Activated naive CD4-positive, alpha-beta T cell treated with anti-CD3 and anti-CD28 coated beads, Interleukin-2, amount 10 ng/mL, durations not matched to agents 7 days and 5 days (primary cell): Measurements from ENCODE around the gene SUSD6.

Experiments used
- CTCF ChIA-PET: fragments of 350-600 bp; sonication (Branson Sonifier 250); formaldehyde crosslinking; loops from one replicate; lab custom pipeline; 2021; ENCODE audit warnings: antibody characterized with exemption; lab: Charles Lee
- DNase-seq: peaks from one replicate; pipeline ENCODE4 v3.0.0-alpha.2; 2020
- H3K27ac Mint-ChIP-seq: one replicate; pipeline ENCODE4 v1.8.0; 2021; ENCODE audit warnings: mild to moderate bottlenecking, moderate library complexity, mixed read lengths
- H3K27me3 Mint-ChIP-seq: one replicate; pipeline ENCODE4 v1.8.0; 2021; ENCODE audit warnings: mild to moderate bottlenecking, mixed read lengths
- H3K36me3 Mint-ChIP-seq: one replicate; pipeline ENCODE4 v1.8.0; 2021; ENCODE audit warnings: mixed read lengths
- H3K4me1 Mint-ChIP-seq: one replicate; pipeline ENCODE4 v1.8.0; 2021; ENCODE audit warnings: mixed read lengths
- H3K4me3 Mint-ChIP-seq: one replicate; pipeline ENCODE4 v1.8.0; 2021; ENCODE audit warnings: mild to moderate bottlenecking, moderate library complexity, mixed read lengths
- H3K9me3 Mint-ChIP-seq: one replicate; pipeline ENCODE4 v1.8.0; 2021; ENCODE audit warnings: mixed read lengths

Gene SUSD6

GRCh38 chr14:69600304-69600891, 11.0 kb upstream of the SUSD6 start:
- DNase-seq = no peak
- Mint-ChIP-seq H3K27ac (no peak overlapping the region), H3K4me1 (peaks cover 2% of the 10 kb centered on the region), H3K27me3 (peaks cover 9% of the 10 kb centered on the region), H3K9me3 (no peaks in the 10 kb centered on the region), H3K36me3 (no peaks in the 10 kb centered on the region), H3K4me3 (no peak overlapping the region)
- CTCF ChIA-PET = interaction anchor here (1.0 to 8.8 kb wide), 3 partner anchors 14 to 426 kb away, joined by 3 to 94 read pairs (median 10); no protein-coding TSS in a partner anchor

GRCh38 chr14:69605738-69606137, 5.7 kb upstream of the SUSD6 start:
- H3K4me3 Mint-ChIP-seq = no peak overlapping the region
- no peaks in the 10 kb centered on the region for H3K9me3 Mint-ChIP-seq
- H3K4me1 Mint-ChIP-seq = peaks cover 22% of the 10 kb centered on the region
- no peak for DNase-seq
- H3K36me3 Mint-ChIP-seq = no peaks in the 10 kb centered on the region
- CTCF ChIA-PET = interaction anchor here (0.8 to 8.8 kb wide), 15 partner anchors 11 to 212 kb away, joined by 3 to 94 read pairs (median 4); no protein-coding TSS in a partner anchor
- peak overlapping the region; percentile 26 for H3K27ac Mint-ChIP-seq
- H3K27me3 Mint-ChIP-seq = no peaks in the 10 kb centered on the region

- Mint-ChIP-seq H3K4me3 (no peak overlapping the region), H3K4me1 (peaks cover 27% of the 10 kb centered on the region), H3K36me3 (no peaks in the 10 kb centered on the region), H3K27me3 (no peaks in the 10 kb centered on the region), H3K9me3 (no peaks in the 10 kb centered on the region), H3K27ac (no peak overlapping the region)
- no peak for DNase-seq
- CTCF ChIA-PET = interaction anchor here (0.9 to 8.8 kb wide), 7 partner anchors 10 to 212 kb away, joined by 3 to 94 read pairs (median 4); no protein-coding TSS in a partner anchor
Observed at GRCh38 chr14:69606258-69607184, 4.9 kb upstream of the SUSD6 start.

- Mint-ChIP-seq H3K4me1 (peaks cover 52% of the 10 kb centered on the region), H3K36me3 (peaks cover 12% of the 10 kb centered on the region), H3K9me3 (no peaks in the 10 kb centered on the region), H3K27ac (peak overlapping the region; percentile 95), H3K4me3 (peak overlapping the region; percentile 83), H3K27me3 (no peaks in the 10 kb centered on the region)
- peak; percentile 28 for DNase-seq
- CTCF ChIA-PET = interaction anchor here (1.1 kb wide), 2 partner anchors 15 to 117 kb away, joined by 3 read pairs; no protein-coding TSS in a partner anchor
Observed at GRCh38 chr14:69610020-69610873, 1.1 kb upstream of the SUSD6 start.

GRCh38 chr14:69610874-69611171, 573 bp upstream of the SUSD6 start:
- H3K9me3 Mint-ChIP-seq = no peaks in the 10 kb centered on the region
- peak overlapping the region; percentile 83 for H3K4me3 Mint-ChIP-seq
- peak overlapping the region; percentile 95 for H3K27ac Mint-ChIP-seq
- peaks cover 14% of the 10 kb centered on the region for H3K36me3 Mint-ChIP-seq
- peaks cover 57% of the 10 kb centered on the region for H3K4me1 Mint-ChIP-seq
- no peaks in the 10 kb centered on the region for H3K27me3 Mint-ChIP-seq
- no peak for DNase-seq
- CTCF ChIA-PET = interaction anchor here (0.6 to 1.1 kb wide), 3 partner anchors 15 to 116 kb away, joined by 3 read pairs; no protein-coding TSS in a partner anchor

- H3K27me3 Mint-ChIP-seq = no peaks in the 10 kb centered on the region
- no peaks in the 10 kb centered on the region for H3K9me3 Mint-ChIP-seq
- peak overlapping the region; percentile 99 for H3K4me3 Mint-ChIP-seq
- CTCF ChIA-PET = interaction anchor here (0.8 to 1.6 kb wide), 12 partner anchors 9 to 115 kb away, joined by 3 to 7 read pairs (median 3); no protein-coding TSS in a partner anchor
- H3K27ac Mint-ChIP-seq = peak overlapping the region; percentile 99
- H3K4me1 Mint-ChIP-seq = peaks cover 71% of the 10 kb centered on the region
- DNase-seq = peak; percentile 62
- H3K36me3 Mint-ChIP-seq = peaks cover 23% of the 10 kb centered on the region
Observed at GRCh38 chr14:69612014-69612782, 802 bp downstream of the SUSD6 start.

- CTCF ChIA-PET = interaction anchor here (0.8 to 1.6 kb wide), 12 partner anchors 8 to 115 kb away, joined by 3 to 7 read pairs (median 3); no protein-coding TSS in a partner anchor
Observed at GRCh38 chr14:69612783-69613130, 1.4 kb downstream of the SUSD6 start.

GRCh38 chr14:69613312-69614073, 2.1 kb downstream of the SUSD6 start:
- Mint-ChIP-seq H3K4me1 (peaks cover 81% of the 10 kb centered on the region), H3K27ac (peak overlapping the region; percentile 99), H3K36me3 (peaks cover 28% of the 10 kb centered on the region), H3K27me3 (no peaks in the 10 kb centered on the region), H3K4me3 (peak overlapping the region; percentile 99), H3K9me3 (no peaks in the 10 kb centered on the region)
- no peak for DNase-seq
- CTCF ChIA-PET = interaction anchor here (1.3 to 1.9 kb wide), 4 partner anchors 22 to 114 kb away, joined by 3 to 4 read pairs (median 4); no protein-coding TSS in a partner anchor

More at GRCh38 chr14:69612783-69613130, 1.4 kb downstream of the SUSD6 start:
- Mint-ChIP-seq H3K9me3 (no peaks in the 10 kb centered on the region), H3K27ac (peak overlapping the region; percentile 99), H3K4me3 (peak overlapping the region; percentile 99), H3K4me1 (peaks cover 76% of the 10 kb centered on the region), H3K27me3 (no peaks in the 10 kb centered on the region), H3K36me3 (peaks cover 27% of the 10 kb centered on the region)
- DNase-seq = no peak

GRCh38 chr14:69614592-69614991, 3.2 kb downstream of the SUSD6 start:
- DNase-seq = no peak
- peaks cover 32% of the 10 kb centered on the region for H3K36me3 Mint-ChIP-seq
- H3K4me1 Mint-ChIP-seq = peaks cover 85% of the 10 kb centered on the region
- H3K27me3 Mint-ChIP-seq = no peaks in the 10 kb centered on the region
- peak overlapping the region; percentile 99 for H3K4me3 Mint-ChIP-seq
- peak overlapping the region; percentile 99 for H3K27ac Mint-ChIP-seq
- H3K9me3 Mint-ChIP-seq = no peaks in the 10 kb centered on the region
- CTCF ChIA-PET = interaction anchor here (0.9 to 1.9 kb wide), 3 partner anchors 21 to 94 kb away, joined by 4 to 5 read pairs (median 4); no protein-coding TSS in a partner anchor

- no peak for DNase-seq
- H3K27me3 Mint-ChIP-seq = no peaks in the 10 kb centered on the region
- peak overlapping the region; percentile 99 for H3K4me3 Mint-ChIP-seq
- H3K9me3 Mint-ChIP-seq = no peaks in the 10 kb centered on the region
- CTCF ChIA-PET = interaction anchor here (0.9 to 1.9 kb wide), 3 partner anchors 20 to 93 kb away, joined by 4 to 5 read pairs (median 4); no protein-coding TSS in a partner anchor
- peaks cover 85% of the 10 kb centered on the region for H3K4me1 Mint-ChIP-seq
- peak overlapping the region; percentile 99 for H3K27ac Mint-ChIP-seq
- peaks cover 33% of the 10 kb centered on the region for H3K36me3 Mint-ChIP-seq
Observed at GRCh38 chr14:69615121-69615495, 3.7 kb downstream of the SUSD6 start.

GRCh38 chr14:69615496-69616407, 4.4 kb downstream of the SUSD6 start:
- peak overlapping the region; percentile 99 for H3K4me3 Mint-ChIP-seq
- H3K27me3 Mint-ChIP-seq = no peaks in the 10 kb centered on the region
- peak overlapping the region; percentile 99 for H3K27ac Mint-ChIP-seq
- H3K36me3 Mint-ChIP-seq = peaks cover 37% of the 10 kb centered on the region
- CTCF ChIA-PET = interaction anchor here (0.6 to 2.2 kb wide), 8 partner anchors 10 to 95 kb away, joined by 3 to 8 read pairs (median 4); no protein-coding TSS in a partner anchor
- H3K9me3 Mint-ChIP-seq = no peaks in the 10 kb centered on the region
- H3K4me1 Mint-ChIP-seq = peaks cover 85% of the 10 kb centered on the region
- DNase-seq = peak; percentile 68
